GM19043 (cell line): Measurements from ENCODE around the gene SERINC5.
"Not testable (repeated sequence)": the region's sequence is repeated elsewhere in the genome, so short reads cannot be mapped to it uniquely, and the experiment has no call there.

ENCODE experiments used
- ATAC-seq: cut with Tn5 transposase; IDR thresholded peaks from one replicate; pipeline ENCODE4 v1.9.1; 2021; ENCODE audit warnings: low read depth; ENCODE audit not compliant: unreplicated experiment

SERINC5 gene

GRCh38 chr5:80181618-80182211, 74.1 kb downstream of the SERINC5 start:
- no peak for ATAC-seq

GRCh38 chr5:80177236-80177635, 78.6 kb downstream of the SERINC5 start:
- no peak for ATAC-seq

GRCh38 chr5:80175337-80175736, 80.5 kb downstream of the SERINC5 start:
- ATAC-seq, result no peak

GRCh38 chr5:80174790-80175189, 81.1 kb downstream of the SERINC5 start:
- ATAC-seq, result no peak

- no peak for ATAC-seq
Observed at GRCh38 chr5:80172067-80172695, 83.7 kb downstream of the SERINC5 start.

- no peak for ATAC-seq
Observed at GRCh38 chr5:80170117-80170535, 85.7 kb downstream of the SERINC5 start.

- ATAC-seq, result no peak
Observed at GRCh38 chr5:80168388-80169028, 87.3 kb downstream of the SERINC5 start.

GRCh38 chr5:80165452-80165851, 90.4 kb downstream of the SERINC5 start:
- no peak for ATAC-seq

- no peak for ATAC-seq
Observed at GRCh38 chr5:80161165-80161564, 94.7 kb downstream of the SERINC5 start.

- no peak for ATAC-seq
Observed at GRCh38 chr5:80160242-80160641, 95.6 kb downstream of the SERINC5 start.

GRCh38 chr5:80159133-80159815, 96.6 kb downstream of the SERINC5 start:
- ATAC-seq, result no peak

- ATAC-seq, result no peak
Observed at GRCh38 chr5:80156156-80156555, 99.7 kb downstream of the SERINC5 start.

GRCh38 chr5:80154749-80155148, 101.1 kb downstream of the SERINC5 start:
- ATAC-seq, result no peak

GRCh38 chr5:80154289-80154688, 101.6 kb downstream of the SERINC5 start:
- ATAC-seq, result not testable (repeated sequence)

GRCh38 chr5:80153586-80154126, 102.2 kb downstream of the SERINC5 start:
- ATAC-seq, result no peak

GRCh38 chr5:80152778-80153177, 103.1 kb downstream of the SERINC5 start:
- ATAC-seq, result no peak

GRCh38 chr5:80151890-80152289, 104.0 kb downstream of the SERINC5 start:
- ATAC-seq, result no peak

- ATAC-seq, result no peak
Observed at GRCh38 chr5:80150731-80151130, 105.1 kb downstream of the SERINC5 start.

GRCh38 chr5:80149161-80149609, 106.7 kb downstream of the SERINC5 start:
- ATAC-seq, result no peak

- ATAC-seq, result no peak
Observed at GRCh38 chr5:80147119-80147815, 108.6 kb downstream of the SERINC5 start.
